Spleen (tissue), 11 donors: Measurements from ENCODE around the gene ADCK2. TPM values are rescaled to one million over a fixed set of nuclear protein-coding genes. Genes with fewer than 3 reads are reported as not detected.
A peak's percentile ranks its signal among the peaks of the same experiment; 100 is the strongest.

Experiments used
- DNase-seq: peaks from one replicate; pipeline ENCODE4 v3.0.0-alpha.2; 2020
- H3K27ac ChIP-seq, 8 donors: fragments of 200-600 bp; sonication (generic) in 7 of 8; 1 replicate in 4 of 8; 2 replicates in 4 of 8; pipeline versions ENCODE4 v1.5.0 to v1.8.0; 2016 to 2021; ENCODE audit warnings: inconsistent platforms in 4 of 8, mild to moderate bottlenecking in 4 of 8, moderate library complexity in 1 of 8
- H3K27me3 ChIP-seq, 7 donors: fragments of 200-600 bp; sonication (generic) in 6 of 7; replicated peaks in 1 of 7; 1 replicate in 4 of 7; 2 replicates in 3 of 7; pipeline versions ENCODE4 v1.5.0 to v1.8.0; 2016 to 2021; ENCODE audit warnings: inconsistent platforms in 3 of 7, mild to moderate bottlenecking in 1 of 7
- H3K36me3 ChIP-seq, 6 donors: fragments of 200-600 bp; sonication (generic) in 5 of 6; 1 replicate in 4 of 6; 2 replicates in 2 of 6; pipeline versions ENCODE4 v1.5.0 to v1.8.0; 2016 to 2021; ENCODE audit warnings: inconsistent platforms in 2 of 6
- H3K4me1 ChIP-seq, 6 donors: fragments of 200-600 bp; sonication (generic) in 5 of 6; 1 replicate in 3 of 6; 2 replicates in 3 of 6; pipeline versions ENCODE4 v1.5.0 to v1.8.0; 2016 to 2021; ENCODE audit warnings: inconsistent platforms in 3 of 6
- H3K4me3 ChIP-seq, 8 donors: fragments of 200-600 bp; sonication (generic) in 7 of 8; 1 replicate in 4 of 8; 2 replicates in 4 of 8; pipeline versions ENCODE4 v1.5.0 to v1.8.0; 2016 to 2021; ENCODE audit warnings: inconsistent platforms in 4 of 8, mild to moderate bottlenecking in 4 of 8, moderate library complexity in 2 of 8
- H3K9me3 ChIP-seq, 8 donors: fragments of 200-600 bp; sonication (generic) in 7 of 8; 1 replicate in 4 of 8; 2 replicates in 4 of 8; pipeline versions ENCODE4 v1.5.0 to v1.8.0; 2016 to 2021; ENCODE audit warnings: inconsistent platforms in 4 of 8
- CTCF ChIP-seq, 11 experiments: fragments of 200-600 bp in 7 of 11; fragments of 450-650 bp in 4 of 11; sonication (generic) in 4 of 11; IDR thresholded peaks in 8 of 11; conservative IDR thresholded peaks in 3 of 11; 1 replicate in 7 of 11; 2 replicates in 4 of 11; pipeline versions ENCODE4 v1.4.0 to v1.8.0; 2016 to 2021; ENCODE audit warnings: antibody characterized with exemption in 11 of 11, inconsistent platforms in 4 of 11, mild to moderate bottlenecking in 1 of 11
- POLR2A ChIP-seq, 3 donors: fragments of 450-650 bp; IDR thresholded peaks; one replicate each; pipeline ENCODE4 v1.5.1; 2017; ENCODE audit warnings: antibody characterized with exemption in 3 of 3, mild to moderate bottlenecking in 1 of 3
- POLR2AphosphoS5 ChIP-seq, 3 donors: sonication (generic); formaldehyde crosslinking; IDR thresholded peaks; one replicate each; pipeline ENCODE4 v1.5.1; 2017; ENCODE audit warnings: antibody characterized with exemption in 3 of 3
- whole genome bisulfite sequencing, 5 donors: extraction: QIAGEN DNeasy Blood & Tissue Kit in 3 of 5; methylation state at CpG; one replicate each; pipeline versions ENCODE4 v1.1.5 to v1.1.7; 2013 to 2018; 5-methylcytosine and 5-hydroxymethylcytosine counted together
- intact Hi-C: fragments of 100-400 bp; cut with DNase I; formaldehyde crosslinking; loops from one replicate; pipeline ENCODE4 v1.15.0; 2023; ENCODE audit warnings: low total_unique reads
- polyA plus RNA-seq, 3 donors: library from polyadenylated mRNA; stranded (reverse); fragments of 200-250 nt; gene quantifications; one replicate each; pipeline ENCODE4 v1.2.1, GENCODE V29; 2013
- total RNA-seq, 7 donors: library from RNA; depleted of rRNA in 3 of 7; stranded (reverse); fragments of >200 nt in 3 of 7; fragmentation: NEBNext Ultra II Directional in 4 of 7; extraction: Animal tissue kit (Norgen Biotek cat#: 25700) in 4 of 7; gene quantifications; one replicate each; pipeline versions ENCODE4 v1.1.0 to v1.2.1, GENCODE V29; 2016 to 2021
- donor health status: healthy with polysubstance abuse.
- donor health status: DM: no; HTN: no; CAD: no; lungs with moderate emphysema.
- donor health status: DM: no; HTN: no; CAD: no.
- donor health status: Bipolar disorder and iron deficiency.
- donor health status: healthy.
- donor health status: DM: no; HTN: no; CAD: no.
- donor health status: DM: yes; HTN: yes; CAD: no.

Gene ADCK2
- total and polyA plus RNA-seq, 10 donors = 10.6 to 25.2 (median 18.5) TPM

DNA sequence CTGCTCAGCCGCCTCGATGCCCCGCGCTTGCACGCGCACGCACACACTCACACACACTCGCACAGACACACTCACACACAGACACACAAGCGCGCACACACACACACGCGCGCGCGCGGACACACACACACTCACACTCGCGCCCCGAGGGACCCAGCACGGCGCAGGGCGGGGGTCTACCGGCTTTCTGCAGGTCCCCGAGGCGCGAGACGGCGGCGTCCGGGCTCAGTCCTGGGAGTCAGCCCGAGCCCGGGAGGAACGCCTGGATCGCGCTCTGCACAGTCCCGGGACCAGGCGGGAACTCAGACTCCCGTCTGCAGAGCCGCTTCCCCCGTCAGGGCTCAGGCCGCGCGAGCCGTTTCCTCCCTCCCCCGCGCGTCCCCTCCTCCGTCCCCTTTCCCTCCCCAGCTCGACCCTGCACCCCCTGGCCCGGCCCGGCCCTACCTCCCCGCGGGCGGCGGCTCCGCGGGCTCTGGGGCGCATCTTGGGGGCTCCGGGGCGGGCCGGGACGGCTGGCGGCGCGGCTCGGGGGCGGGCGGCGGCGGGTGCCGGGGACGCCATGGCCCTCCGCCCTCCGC, 32.6 kb upstream of the ADCK2 start:
- Histone ChIP-seq H3K27me3 (peaks cover 0 to 74% (median 18%) of the 10 kb centered on the region in 7 donors), H3K27ac (peak overlapping the region; percentile 42 to 85 (median 80)), H3K36me3 (no peaks in the 10 kb centered on the region), H3K4me1 (peaks cover 10 to 78% (median 42%) of the 10 kb centered on the region in 6 donors), H3K4me3 (peak overlapping the region; percentile 39 to 76 (median 50)), H3K9me3 (no peaks in the 10 kb centered on the region)
- intact Hi-C loops = no loop called here
- DNase-seq = peak; percentile 82
- TF ChIP-seq CTCF (IDR thresholded peaks at IDR 0.05 in 8 of 11, conservative IDR thresholded peaks at IDR 0.05 in 3 of 11) (no peak), POLR2AphosphoS5 (IDR thresholded peaks at IDR 0.05) (peak in 1 of 3 donors; percentile 29)
- 0 to 13% (median 1%) methylated on average over 7 to 74 of the region's 74 CpGs for WGBS, 5 donors

DNA sequence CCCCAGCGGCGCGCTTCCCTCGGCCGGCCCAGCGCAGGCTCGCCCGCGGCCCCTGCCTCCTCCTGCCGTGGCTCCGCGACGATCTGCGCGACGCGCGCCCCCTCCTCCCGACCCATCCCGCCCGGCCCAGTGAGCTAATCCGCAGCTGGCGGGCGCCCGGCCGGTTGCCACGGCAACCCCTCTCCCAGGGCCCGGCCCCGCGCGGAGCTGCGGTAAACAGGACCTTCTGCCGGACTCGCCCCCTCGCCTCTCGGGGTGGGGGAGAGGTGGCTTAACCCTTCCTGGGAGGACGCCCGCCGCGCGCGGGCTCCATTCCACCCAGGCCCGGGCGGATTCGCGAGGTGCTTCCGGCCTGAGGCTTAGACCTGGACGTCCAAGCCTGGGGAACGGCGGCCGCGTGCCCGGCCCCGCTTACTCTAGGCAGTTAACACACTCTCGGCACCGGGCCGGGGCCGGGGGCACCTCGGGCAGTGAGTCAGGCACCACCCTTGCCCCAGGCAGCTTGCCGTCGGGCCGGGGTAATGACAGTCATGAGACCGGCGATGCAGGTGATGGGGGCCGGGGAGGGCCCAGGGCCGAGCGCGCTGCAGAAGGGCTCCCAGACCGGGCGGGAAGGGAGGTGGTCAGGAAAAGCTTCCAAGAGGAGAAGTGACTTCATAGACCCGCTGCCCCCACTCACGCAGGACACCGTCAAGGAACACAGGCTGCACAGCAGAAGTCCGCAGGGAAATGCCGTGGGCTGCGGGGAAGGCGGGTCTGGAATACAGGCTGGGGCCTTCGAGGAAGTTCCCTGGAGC, 31.8 kb upstream of the ADCK2 start, which contains the start of gene DENND2A:
Gene DENND2A, minus strand, starts transcription at position 87 of the 797 bp plus-strand sequence. CDS start 38,416 bp downstream, outside the sequence.
- H3K4me3 ChIP-seq = peak within 1 kb of the TSS; percentile 39 to 76 (median 50)
- TF ChIP-seq POLR2AphosphoS5 (IDR thresholded peaks at IDR 0.05) (peak; percentile 28 to 57 (median 48)), CTCF (IDR thresholded peaks at IDR 0.05 in 8 of 11, conservative IDR thresholded peaks at IDR 0.05 in 3 of 11) (no peak)
- H3K27ac ChIP-seq = peak within 1 kb of the TSS; percentile 60 to 85 (median 80)
- 5 to 11% (median 6%) methylated on average over 20 to 78 of the region's 78 CpGs for WGBS, 5 donors
- peaks cover 10 to 70% (median 35%) of the 10 kb centered on the region in 6 donors for H3K4me1 ChIP-seq
- peak; percentile 81 for DNase-seq
- no peaks in the 10 kb centered on the region for H3K9me3 ChIP-seq
- peaks cover 0 to 72% (median 18%) of the 10 kb centered on the region in 7 donors for H3K27me3 ChIP-seq
- intact Hi-C loops = no loop called here
- no peaks in the 10 kb centered on the region for H3K36me3 ChIP-seq

DNA sequence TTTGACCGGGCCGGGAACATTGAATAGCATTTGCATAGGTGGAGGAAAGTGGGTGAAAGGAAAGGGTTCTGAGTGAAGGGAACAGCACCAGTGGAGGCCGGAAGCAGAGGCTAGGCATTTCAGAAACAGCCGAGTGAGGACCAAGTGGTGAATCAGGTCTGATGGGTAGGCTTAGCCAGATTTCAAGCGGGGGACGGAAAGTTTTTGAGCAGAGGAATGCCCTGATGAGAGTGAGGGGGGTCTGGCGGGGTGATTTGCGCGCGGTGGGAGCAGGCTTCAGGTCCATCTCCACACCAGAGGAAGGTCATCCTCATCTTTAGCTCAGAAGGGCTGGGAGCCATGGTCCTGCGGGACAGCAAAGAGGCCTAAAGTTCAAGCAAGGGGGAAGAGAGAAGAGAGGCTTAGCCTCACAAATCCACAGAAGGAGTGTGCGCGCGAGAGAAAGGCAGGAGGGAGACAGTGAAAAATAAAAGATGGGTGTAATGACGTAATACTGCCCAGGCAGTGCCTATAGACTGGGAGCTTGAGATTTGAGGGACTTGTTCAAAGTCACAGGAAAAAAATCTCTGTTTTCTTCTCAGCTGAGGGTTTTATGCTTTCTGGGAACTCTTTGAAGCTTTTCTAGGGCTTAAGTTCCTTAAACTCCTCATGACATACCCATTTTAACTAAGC, 31.1 kb upstream of the ADCK2 start:
- Histone ChIP-seq H3K9me3 (no peaks in the 10 kb centered on the region), H3K4me1 (peaks cover 7 to 65% (median 30%) of the 10 kb centered on the region in 6 donors), H3K27ac (peak overlapping the region; percentile 60 to 85 (median 80)), H3K36me3 (no peaks in the 10 kb centered on the region), H3K4me3 (peak overlapping the region in 6 of 8 donors; percentile 37 to 76 (median 52)), H3K27me3 (peaks cover 0 to 67% (median 18%) of the 10 kb centered on the region in 7 donors)
- no peak for DNase-seq
- WGBS, 5 donors = 45 to 53% (median 50%) methylated on average over 15 of the region's 15 CpGs
- intact Hi-C loops = no loop called here
- no peak for TF ChIP-seq POLR2AphosphoS5 (IDR thresholded peaks at IDR 0.05)
- TF ChIP-seq CTCF (IDR thresholded peaks at IDR 0.05 in 8 of 11, conservative IDR thresholded peaks at IDR 0.05 in 3 of 11) = no peak
- TF ChIP-seq POLR2A (IDR thresholded peaks at IDR 0.05) = no peak
